Heart left ventricle (tissue), 13 donors: ENCODE data around the gene ANTXRL.

Experiments used
- CTCF ChIP-seq, 12 donors: fragments of 200-600 bp; sonication (generic) in 4 of 12; IDR thresholded peaks; one replicate each; pipeline versions ENCODE4 v1.5.0 to v1.8.0; 2018 to 2022; ENCODE audit warnings: antibody characterized with exemption in 12 of 12, mild to moderate bottlenecking in 5 of 12
- POLR2A ChIP-seq, 2 donors: fragments of 450-650 bp; IDR thresholded peaks; one replicate each; pipeline ENCODE4 v1.6.1; 2017; ENCODE audit warnings: antibody characterized with exemption in 2 of 2, mild to moderate bottlenecking in 2 of 2, moderate library complexity in 2 of 2
- donor health status: ischemic (EF 13 %, LVEDD 7.1; RV severe dilation, severe dysfunction).
- donor health status: DM: no; HTN: yes; CAD: no.
- donor health status: DM: no; HTN: no; CAD: no.
- donor health status: ischemic (EF 25% LVEDD 6.9; RV normal size, moderate dysfunction).
- donor health status: ischemic (EF 25% LVEDD 5.7; RV mildly dilated, moderate dysfunction).
- donor health status: ischemic (EF 35%, LVEDD 5.7; RV mildly dilated, moderate dysfunction).
- donor health status: nonischemic (EF 11% LVEDD 7.7; RV severe dilation, severe dysfunction).
- donor health status: DM: yes; HTN: yes; CAD: no.
- donor health status: PGD.
- donor health status: ischemic (EF 29% LVEDD 5.4; RV normal size, mild dysfunction).
- donor health status: nonischemic (EF 23%, LVEDD 6.1; RV moderate dilation, normal function).

GRCh38 chr10:46326971-46327370 is 40.2 kb downstream of the ANTXRL start:
- TF ChIP-seq CTCF (IDR thresholded peaks at IDR 0.05), result no peak
- no peak for TF ChIP-seq POLR2A (IDR thresholded peaks at IDR 0.05)
